GM15510 (cell line): ENCODE measurements around the gene PREP.

ENCODE experiments used
- POLR2A ChIP-seq: IDR thresholded peaks from 3 replicates; pipeline ENCODE4 v1.6.1; 2011; ENCODE audit warnings: borderline replicate concordance; ENCODE audit not compliant: insufficient read length; ENCODE audit errors: extremely low read depth

PREP gene

DNA sequence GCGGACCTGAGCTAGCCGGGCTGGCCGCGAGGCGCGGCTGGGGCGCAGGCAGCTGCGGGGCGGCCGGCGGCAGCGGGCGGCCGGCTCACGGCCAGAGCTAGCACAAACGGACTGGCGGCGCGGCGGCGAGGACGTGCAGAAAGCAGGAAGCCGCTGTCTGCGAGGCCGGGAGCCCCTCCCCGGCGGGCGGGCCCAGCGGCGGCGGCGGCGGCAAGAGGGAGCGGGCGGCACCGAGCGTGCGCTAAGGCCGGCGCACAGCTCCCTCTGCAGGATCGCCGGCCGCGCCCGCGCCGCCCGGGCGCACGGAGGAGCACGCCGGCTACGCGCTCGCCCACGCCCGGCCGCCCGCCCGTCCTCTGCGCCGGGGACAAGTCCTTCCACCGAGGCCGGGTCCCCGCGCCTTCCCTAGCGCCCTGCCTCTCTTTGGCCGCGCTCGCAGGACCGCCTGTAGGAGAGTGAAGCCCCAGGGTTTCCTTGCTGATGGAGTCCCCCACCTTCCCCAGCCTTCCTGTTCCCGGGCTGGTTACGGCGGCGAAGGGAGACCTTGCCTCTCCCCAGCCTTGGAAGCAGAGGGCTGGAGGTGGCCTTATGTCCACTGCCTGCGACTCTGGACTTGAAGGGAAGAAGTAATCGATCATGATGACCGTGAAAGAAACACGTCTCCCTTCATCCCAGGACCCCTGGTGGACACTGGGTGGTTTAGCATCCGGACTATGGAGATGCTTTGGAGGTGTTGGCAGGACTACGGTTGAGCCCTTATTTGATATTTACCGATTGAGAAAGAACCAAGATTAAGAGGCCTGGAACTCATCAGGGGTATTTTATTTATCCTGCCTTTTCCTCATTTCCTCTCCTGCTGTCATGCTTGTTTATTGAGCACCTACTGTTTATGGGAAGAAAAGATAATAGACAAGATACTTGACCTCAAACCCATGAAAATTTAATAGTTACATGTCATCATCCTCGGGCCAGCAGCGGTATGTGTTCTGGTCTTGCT is at the start of gene PREP:
PREP (minus strand) TSS at position 144 of the 997 bp plus-strand sequence. CDS start 191 bp downstream, outside the sequence.
- peak; percentile 78 for TF ChIP-seq POLR2A

DNA sequence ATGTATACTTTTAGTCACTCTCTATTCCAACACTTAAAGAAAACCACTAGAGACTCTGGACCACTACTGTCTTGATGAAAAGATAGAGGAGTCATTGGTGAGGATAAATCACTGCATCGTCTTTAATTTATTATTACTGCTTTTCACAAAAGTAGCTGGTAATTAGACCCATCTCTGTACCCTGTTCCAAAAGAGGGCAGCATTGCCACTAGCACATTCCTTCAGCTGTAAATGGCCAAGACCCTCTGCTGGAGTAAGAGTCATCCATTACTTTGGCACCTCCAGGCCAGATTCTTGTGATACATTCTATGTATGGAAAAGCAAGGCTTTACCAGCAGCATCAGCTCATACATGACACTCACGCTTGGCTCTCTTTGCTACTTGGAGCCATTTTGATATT is 49.5 kb upstream of the PREP start:
- no peak for TF ChIP-seq POLR2A

DNA sequence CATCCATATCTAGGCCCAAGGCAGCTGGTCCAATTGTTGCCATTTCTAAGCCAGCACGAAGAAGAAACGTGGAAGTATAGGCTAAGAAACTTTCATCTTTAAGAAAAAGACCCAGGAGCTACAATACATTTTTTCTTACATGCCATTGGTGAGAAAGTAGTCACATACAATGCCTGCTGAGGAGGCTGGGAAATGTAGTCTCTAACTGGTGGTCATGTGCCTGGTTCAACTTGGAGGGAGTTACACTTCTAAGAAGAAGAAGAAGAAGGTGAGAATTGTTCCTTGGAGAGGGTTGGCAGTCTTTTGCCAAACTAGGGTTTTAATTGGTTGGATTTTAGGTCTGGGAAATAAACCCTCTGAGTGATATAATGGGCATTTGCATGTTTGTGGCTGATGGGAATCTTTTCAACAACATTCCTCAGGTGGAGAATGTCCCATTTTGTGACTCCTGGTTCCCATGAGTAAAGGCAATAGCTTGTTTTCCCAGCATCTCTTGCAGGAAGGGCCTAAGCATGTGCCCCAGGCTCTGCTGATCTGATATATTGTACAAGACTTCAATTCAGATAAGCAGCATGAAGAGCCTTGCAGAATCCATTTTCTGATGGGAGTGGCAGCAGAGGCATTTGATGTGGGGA is 47.0 kb upstream of the PREP start:
- no peak for TF ChIP-seq POLR2A

DNA sequence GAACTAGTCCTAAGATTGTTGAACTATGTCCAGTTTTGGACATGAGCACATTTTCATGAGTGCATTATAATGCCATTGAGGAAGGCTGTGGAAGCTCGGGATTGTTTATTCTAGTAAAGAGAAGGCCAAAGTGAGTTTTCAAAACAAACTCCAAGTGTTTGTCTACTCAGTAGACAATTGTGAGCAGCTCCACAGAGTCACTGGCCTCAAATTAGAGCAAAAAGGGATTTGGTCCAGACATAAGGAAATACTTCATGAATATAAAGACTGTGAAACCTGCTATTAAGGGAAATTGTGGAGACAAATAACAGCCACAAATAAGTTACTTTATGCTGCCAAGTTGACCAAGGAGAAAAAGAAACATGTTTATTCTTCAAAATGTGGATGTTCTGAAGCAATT is 42.6 kb upstream of the PREP start:
- TF ChIP-seq POLR2A, result no peak

DNA sequence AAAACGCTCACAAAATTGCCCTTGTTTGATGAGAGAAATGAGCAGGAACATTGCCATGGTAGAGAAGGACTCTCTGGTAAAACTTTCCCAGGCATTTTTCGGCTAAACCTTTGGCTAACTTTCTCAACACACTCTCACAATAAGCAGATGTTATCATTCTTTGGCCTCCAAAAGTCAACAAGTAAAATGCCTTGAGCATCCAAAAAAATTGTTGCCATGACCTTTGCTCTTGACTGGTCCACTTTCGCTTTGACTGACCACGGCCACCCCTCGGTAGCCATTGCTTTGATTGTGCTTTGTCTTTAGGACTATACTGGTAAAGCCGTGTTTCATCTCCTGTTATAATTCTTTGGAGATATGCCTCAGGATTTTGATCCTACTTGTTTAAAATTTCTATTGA is 41.1 kb upstream of the PREP start:
- no peak for TF ChIP-seq POLR2A

DNA sequence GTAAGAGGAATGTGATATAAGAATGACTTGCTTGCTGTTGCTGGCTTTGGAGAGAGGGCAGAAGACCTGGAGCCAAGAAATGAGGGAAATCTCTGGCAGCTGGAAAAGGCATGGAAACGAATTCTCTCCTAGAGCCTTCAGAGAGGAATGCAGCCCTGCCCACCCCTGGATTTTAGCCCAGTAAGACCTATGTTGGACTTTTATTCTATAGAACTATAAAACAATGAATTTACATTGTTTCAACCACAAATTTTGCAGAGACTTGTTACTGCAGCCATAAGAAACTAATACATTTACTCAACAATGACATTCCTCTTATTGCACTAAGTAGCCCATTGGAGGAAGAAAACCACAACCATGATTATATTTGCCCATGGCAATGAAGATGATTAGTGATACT is 39.5 kb upstream of the PREP start:
- no peak for TF ChIP-seq POLR2A

DNA sequence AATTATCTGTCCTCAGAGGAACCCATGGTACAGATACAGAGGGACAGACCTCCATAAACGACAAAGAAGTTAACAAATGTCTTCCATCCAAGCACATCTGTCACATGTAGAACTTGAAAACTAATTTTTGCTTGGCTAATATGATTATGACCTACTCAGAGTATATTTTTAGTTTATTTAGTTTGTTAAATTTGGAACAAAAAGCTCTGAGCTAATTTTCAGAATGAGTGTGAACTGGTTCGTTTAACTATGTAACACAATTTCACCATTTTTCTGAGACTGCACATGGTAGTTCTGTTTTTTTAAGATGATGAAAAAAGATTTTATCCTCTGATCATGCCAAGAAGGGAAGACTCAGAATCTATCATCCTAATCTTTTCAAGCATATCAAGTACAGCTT is 34.4 kb upstream of the PREP start:
- no peak for TF ChIP-seq POLR2A

DNA sequence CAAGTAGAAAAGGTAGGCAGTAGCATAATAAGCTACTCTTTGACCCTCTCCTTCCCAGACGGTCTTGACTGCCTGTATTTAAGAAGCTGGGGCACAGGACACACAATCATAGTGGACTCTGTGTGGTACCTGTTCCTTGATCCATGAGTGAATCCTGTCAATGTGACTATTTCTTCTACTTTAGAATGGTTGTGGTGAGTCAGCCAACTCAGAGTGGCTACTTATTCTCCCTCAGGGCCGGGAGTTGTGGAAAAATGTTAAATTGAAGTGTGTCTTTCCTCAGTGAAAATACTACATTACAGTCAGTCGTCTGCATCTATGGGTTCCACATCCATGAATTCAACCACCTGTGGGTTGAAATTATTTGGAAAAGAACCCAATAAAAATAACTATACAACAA is 30.8 kb upstream of the PREP start:
- no peak for TF ChIP-seq POLR2A

DNA sequence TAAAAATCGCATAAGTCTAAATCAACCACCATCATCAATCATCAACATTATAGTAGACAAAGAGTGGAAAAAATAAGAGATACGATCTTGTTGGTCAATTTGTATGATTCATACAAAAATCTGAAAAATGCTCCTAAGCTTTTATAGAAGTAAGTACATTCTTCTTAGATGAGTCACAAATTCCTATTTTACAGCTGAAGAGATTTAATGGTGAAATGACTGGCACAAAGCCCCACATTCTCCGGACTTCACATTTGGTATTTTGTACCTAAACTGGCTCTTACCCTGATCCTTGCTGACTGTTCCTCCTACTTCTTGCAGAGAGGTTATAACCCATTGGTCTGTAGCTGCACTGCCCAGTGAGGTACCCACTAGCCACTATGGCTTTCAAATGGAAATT is 29.9 kb upstream of the PREP start:
- no peak for TF ChIP-seq POLR2A

DNA sequence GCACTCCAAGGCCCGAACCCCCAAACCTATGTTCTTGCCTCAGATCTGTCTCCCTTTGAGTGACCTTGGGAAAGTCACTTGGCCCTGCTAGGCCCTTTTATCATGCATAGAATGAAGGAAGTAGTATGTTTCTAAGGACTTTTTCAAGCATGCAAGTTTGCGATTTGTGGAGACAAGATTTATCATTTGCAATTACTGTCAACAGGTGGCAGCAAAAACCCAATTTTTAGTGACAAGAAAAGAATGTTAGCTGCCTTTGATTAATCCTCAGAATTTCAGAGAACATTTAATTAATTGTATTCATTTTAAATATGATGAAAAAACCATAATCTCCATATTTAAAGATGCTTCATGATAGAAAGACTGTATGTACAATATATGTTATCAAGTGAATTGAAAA is 28.3 kb upstream of the PREP start:
- TF ChIP-seq POLR2A, result no peak

DNA sequence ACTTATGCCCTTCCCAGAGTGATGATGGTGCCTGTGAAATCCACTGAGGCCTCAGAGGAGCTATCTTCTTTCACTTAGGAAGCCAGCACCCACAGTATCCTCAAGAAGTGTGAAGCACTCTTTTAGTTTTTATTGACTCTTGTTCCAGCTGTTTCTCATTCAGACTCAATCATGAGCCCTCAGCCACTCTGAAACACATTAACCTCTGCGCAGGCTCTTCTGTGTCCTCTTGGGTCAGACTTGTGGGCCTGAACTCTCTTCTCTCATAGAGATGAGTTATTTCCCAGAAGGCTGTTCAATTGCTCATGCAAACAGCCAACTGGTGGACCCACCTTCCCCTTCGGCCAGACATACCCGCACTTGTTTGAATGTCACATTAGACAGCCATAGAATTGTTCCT is 27.8 kb upstream of the PREP start:
- TF ChIP-seq POLR2A, result no peak

DNA sequence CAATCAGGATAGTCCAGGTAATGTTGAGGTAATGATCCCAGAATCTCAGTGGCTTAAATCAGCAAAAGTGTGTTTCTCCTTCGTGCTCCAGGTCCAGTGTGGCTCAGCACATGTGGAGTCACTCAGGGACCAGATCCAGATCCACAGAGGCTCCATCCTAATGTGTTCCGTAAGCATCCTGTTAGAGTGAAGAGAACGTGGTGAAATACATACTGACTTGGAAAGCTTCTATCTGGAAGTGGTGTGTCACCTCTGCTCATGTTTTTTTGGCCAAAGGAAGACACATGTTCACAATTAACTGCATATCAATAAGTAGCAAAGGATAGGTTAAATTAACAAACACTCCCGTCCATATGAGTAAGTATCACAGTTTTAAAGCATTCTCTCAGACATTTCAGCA is 26.8 kb upstream of the PREP start:
- TF ChIP-seq POLR2A, result no peak

DNA sequence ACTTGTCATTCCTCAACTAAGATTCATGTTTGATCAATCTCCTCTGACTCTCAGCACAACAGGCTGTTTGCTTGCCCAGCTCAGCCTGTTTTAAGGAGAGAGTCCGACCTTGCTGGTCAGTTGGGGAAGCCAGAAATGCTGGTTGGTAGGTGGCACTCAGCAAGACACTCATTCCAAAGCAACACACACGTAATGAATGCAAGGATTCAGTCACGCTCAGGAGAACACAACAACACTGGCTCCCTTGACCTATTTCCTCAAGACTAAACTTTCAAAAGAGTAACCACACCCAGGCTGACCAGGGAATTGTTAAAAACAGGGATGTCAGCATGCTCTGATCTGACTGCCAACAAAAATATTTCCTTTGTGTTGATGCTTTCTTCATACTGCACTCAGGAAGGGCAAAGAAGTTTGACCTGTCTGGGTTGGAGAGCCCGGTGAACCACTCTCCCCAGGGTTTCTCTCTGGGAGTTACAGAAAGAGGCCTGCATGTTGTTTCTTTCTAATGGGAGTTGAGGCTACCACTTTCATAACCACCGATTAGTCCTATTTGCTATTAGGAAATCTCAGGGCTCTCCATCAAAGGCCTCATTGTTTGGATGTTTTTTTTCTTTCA is 25.6 kb upstream of the PREP start:
- no peak for TF ChIP-seq POLR2A

DNA sequence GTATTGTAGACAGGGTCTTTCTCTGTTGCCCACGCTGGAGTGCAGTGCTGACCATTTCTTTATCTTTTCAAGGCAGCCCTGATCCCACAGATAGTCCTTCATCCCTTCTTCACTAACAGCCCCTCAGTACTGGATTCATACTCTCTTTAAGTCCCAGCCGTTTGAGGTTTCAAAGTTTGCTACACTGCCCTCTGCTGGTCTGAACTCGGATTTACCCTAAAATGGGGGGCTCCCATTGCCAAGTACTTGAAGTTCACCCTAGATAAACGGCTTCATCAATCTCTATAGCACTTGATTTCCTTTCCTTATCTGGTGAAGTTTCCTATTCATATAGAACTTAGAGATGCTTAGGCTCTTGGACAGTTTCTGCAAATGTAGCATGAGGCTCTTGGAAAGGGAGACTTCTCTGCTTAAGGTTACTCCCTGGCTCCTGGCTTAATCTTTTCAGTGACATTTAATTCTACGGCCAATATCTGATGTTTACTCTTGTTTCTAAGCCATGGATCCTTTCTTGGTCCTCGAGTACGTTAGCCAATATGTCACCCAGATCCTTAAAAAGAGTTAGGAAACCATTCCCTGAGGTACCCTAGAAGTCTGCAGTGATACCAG is 21.4 kb upstream of the PREP start:
- no peak for TF ChIP-seq POLR2A

DNA sequence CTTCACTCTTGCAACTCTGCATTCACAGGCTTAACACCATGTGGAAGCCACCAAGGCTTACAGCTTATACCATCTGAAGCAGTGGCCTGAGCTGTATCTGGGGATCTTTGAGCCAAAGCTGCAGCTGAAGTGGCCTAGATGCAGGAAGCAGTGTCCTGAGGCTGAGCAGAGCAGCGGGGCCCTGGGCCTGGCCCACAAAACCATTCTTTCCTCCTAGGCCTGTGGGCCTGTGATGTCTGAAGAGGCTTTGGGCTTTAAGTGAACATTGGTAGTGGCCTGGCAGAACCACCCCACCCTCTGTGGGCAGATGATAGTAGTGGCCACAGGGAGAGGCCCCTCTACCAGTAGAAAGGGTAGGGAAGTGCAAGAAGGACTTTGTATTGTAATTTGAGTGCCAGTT is 6.9 kb upstream of the PREP start:
- TF ChIP-seq POLR2A, result no peak
